PFSK-1 (cell line): ENCODE measurements around the gene PON2.

Experiments used
- FOXP2 ChIP-seq: optimal IDR thresholded peaks from 2 replicates; pipeline ENCODE3; 2011; ENCODE audit warnings: borderline replicate concordance, control low read depth, inconsistent platforms; ENCODE audit not compliant: insufficient read depth; ENCODE audit errors: extremely low read length, extremely low read depth
- POLR2AphosphoS5 ChIP-seq: IDR thresholded peaks from 2 replicates; pipeline ENCODE4 v1.6.1; 2012; ENCODE audit warnings: low read depth, mild to moderate bottlenecking, control low read depth, low read length, moderate library complexity
- REST ChIP-seq, 2 experiments: IDR thresholded peaks; 2 replicates each; pipeline versions ENCODE4 v1.6.1 to v1.8.0; 2011 to 2012; ENCODE audit warnings: low read depth in 2 of 2, low read length in 2 of 2, control low read depth in 1 of 2, inconsistent platforms in 1 of 2, mild to moderate bottlenecking in 1 of 2, moderate library complexity in 1 of 2; ENCODE audit not compliant: insufficient read depth in 1 of 2
- SIN3A ChIP-seq: IDR thresholded peaks from 2 replicates; pipeline ENCODE4 v1.6.1; 2012; ENCODE audit warnings: mild to moderate bottlenecking, low read length, moderate library complexity, borderline replicate concordance; ENCODE audit not compliant: insufficient read depth
- TAF1 ChIP-seq: IDR thresholded peaks from 2 replicates; pipeline ENCODE4 v1.6.1; 2012; ENCODE audit warnings: low read length, control low read depth, borderline replicate concordance; ENCODE audit not compliant: insufficient read depth

Gene PON2

GRCh38 chr7:95436407-95436806 is 1.6 kb upstream of the PON2 start:
- TF ChIP-seq POLR2AphosphoS5 (no peak), FOXP2 (no peak), SIN3A (no peak)

GRCh38 chr7:95435422-95435780 is 573 bp upstream of the PON2 start:
- TF ChIP-seq REST (IDR thresholded peaks at IDR 0.05; ENCODE audit: insufficient read depth in 1 of 2, low read depth in 2 of 2, low read length in 2 of 2) (no peak), FOXP2 (no peak), TAF1 (no peak), SIN3A (no peak), POLR2AphosphoS5 (no peak)

GRCh38 chr7:95433952-95434556 is 774 bp downstream of the PON2 start:
- TF ChIP-seq SIN3A (no peak), TAF1 (no peak), REST (IDR thresholded peaks at IDR 0.05; ENCODE audit: insufficient read depth in 1 of 2, low read depth in 2 of 2, low read length in 2 of 2) (no peak), POLR2AphosphoS5 (no peak), FOXP2 (no peak)

GRCh38 chr7:95433129-95433528 is 1.7 kb downstream of the PON2 start:
- no peak for TF ChIP-seq FOXP2
- no peak for TF ChIP-seq REST (IDR thresholded peaks at IDR 0.05; ENCODE audit: insufficient read depth in 1 of 2, low read depth in 2 of 2, low read length in 2 of 2)
- no peak for TF ChIP-seq TAF1
- TF ChIP-seq POLR2AphosphoS5 = no peak
- no peak for TF ChIP-seq SIN3A

- no peak for TF ChIP-seq POLR2AphosphoS5
- no peak for TF ChIP-seq SIN3A
- TF ChIP-seq TAF1 = no peak
- TF ChIP-seq FOXP2 = no peak
- no peak for TF ChIP-seq REST (IDR thresholded peaks at IDR 0.05; ENCODE audit: insufficient read depth in 1 of 2, low read depth in 2 of 2, low read length in 2 of 2)
Observed at GRCh38 chr7:95432606-95433005, 2.2 kb downstream of the PON2 start.
